ENCODE results near the gene AQP12A.
"Not testable (repeated sequence)": the region's sequence is repeated elsewhere in the genome, so short reads cannot be mapped to it uniquely, and the experiment has no call there.

Gene AQP12A

DNA sequence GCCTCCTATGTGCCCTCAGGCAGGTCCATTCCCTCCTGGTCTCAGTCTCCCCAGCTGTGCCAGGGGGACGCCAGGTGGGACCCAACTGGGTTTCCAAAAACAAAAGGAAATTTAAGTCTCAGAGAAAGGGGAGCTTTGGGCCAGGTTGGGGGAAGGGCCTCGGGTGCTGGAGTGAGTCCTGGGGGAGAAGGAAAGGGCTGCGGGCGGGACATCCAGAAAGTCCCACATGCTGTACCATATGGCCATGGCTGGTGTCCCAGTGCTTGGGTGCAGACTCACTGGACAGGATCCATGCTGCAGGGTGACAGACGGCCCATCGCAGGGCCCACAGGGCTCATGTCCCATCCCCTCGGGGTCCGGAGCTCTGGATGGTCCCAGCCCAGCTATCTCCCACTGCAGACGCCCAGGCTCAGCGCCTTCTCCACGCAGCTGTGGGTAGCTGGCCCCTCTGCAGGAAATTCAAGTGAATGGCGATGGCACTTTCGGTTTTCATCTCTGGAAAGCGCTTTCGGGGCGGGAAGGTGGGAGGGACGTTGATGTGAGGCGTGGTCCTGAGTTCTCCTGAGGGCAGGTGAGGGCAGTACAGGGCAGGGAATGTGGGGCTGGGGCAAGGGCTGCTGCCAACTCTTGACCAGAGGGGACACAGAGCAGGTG is 1.1 kb upstream of the AQP12A start:
- DNase-seq = not testable (repeated sequence)

DNA sequence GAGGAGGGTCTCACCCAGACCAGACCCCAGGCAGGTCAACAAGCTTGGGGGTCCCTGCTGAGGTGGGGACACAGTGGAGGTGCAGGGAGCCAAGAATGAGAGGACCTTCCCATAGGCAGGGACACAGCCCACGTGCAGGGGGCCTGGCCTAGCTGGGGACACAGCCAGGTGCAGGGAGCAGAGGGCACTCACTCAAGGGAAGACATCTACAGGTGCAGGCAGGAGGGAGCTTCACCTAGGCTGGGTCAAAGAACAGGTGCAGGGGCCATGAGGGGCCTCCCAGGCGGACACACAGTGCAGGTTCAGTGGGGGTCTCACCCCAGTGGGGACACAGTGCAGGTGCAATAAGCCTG is 615 bp upstream of the AQP12A start:
- DNase-seq = not testable (repeated sequence)

DNA sequence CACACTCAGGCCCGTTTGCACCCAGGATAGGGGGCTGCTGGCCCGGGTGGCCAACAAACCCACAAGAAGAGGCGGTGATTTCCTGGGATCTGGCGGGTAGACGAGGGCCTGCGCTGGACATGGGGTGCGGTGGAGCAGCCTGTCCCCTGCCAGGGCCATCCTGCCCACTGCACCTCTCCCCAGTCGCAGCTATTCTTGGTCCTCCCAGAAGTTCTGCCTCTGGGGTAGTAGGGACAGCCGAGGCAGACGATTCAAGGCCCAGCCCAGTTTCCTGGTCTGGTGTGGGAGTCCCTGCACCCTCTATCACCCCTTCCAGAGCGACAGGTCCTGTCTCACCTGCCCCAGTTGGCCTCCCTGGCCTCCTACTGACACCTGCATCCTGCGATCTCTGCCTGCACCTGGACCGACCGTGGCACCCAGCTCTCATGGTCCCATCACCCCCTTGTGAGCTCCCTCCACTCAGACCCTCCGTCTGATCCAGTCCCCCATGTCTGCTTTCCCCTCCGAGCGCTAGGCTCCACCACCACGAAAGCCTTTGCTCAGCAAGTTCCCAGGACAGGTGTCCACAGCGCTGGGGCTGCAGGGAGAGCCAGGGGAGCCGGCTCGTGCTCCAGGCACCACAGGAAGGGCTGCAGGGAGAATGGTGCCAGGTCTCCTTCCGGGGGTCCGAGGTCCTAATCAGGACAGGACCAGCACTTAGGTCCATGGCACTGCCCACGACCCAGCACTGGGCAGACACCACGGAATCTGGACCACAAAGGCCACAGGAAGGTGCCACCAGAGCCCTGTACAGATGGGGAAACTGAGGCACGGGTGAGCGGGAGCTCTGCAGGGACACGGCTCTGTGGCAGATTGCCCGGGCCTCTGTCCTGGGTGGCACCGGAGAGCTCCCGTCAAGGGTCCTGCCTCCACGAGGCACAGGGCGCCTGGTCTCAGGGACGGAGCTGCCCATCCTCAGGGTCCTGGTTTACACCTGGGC is 1.2 kb downstream of the AQP12A start:
- DNase-seq = not testable (repeated sequence)

DNA sequence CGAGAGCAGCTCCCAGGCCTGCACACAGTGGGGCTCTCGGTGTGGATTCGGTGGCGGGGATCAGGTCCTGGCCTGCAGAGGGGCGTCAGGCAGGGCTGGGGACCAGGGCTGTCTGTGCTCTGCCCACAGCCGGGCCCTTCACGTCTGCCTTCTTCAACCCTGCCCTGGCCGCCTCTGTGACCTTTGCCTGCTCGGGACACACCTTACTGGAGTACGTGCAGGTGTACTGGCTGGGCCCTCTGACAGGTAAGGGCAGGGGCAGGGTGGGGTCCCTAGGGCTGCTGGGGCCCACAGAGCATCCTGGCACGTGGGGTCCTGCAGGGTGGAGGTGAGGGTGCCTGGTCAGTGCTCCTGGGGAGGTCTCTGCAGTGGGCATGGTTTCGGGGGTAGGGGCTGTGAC is 2.6 kb downstream of the AQP12A start:
- not testable (repeated sequence) for DNase-seq

DNA sequence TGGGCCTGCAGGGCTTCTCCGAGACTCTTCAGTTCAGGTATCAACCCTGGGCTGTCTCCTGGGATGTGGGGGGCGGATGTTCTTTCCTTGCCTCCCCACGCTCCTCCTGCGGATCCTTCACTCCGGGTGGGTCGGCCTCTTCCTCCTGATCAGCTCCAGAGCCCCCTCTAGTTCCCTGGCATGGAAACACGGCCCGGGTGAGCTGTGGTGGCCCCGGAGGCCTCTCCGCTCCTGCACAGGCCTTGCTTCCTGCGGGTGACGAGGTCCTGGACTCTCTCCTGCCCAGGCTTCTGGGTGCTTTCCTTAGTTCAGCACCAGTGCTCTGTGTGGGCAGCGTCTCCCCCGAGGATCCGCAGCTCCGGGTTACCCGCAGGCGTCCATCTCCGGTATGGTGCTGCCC is 3.9 kb downstream of the AQP12A start:
- DNase-seq = not testable (repeated sequence)

- not testable (repeated sequence) for DNase-seq
These were observed 4.8 kb downstream of the AQP12A start for GRCh38 chr2:240696469-240696868.

DNA sequence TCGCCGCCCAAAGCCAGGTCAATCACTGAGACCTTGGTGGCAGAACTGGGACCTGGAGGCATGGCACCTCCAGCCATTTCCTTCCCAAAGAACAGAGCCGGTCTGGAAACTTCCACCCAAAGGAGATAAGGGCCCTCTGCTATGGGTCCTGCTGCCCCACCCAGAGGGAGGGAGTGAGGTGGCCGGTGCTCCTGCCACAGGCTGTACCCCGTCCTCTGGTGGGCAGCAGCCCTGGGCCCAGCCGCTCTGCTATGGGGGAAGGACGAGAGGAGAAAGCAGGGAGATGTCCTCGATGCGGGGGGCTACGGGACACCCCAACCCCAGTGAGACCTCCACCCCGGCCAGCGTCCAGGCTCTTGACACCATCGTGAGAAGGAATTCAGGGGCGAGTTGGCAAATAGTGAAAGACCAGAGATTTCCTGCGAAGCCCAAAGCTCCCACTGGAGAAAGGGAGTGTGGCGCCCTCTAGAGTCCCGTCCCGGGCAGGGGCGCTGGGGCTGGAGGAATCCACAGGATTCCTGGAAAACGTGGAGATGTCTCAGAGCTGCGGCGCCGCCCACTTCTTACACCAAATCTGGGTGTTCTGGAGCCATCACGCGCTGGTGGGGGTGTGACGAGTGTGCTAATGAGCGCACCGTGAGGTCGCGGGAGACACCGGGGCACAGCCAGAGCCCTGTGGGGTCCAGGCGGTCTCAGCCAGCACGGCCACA is 7.3 kb downstream of the AQP12A start:
- not testable (repeated sequence) for DNase-seq

- DNase-seq = not testable (repeated sequence)
These were observed 8.2 kb downstream of the AQP12A start for GRCh38 chr2:240699835-240700234.

DNA sequence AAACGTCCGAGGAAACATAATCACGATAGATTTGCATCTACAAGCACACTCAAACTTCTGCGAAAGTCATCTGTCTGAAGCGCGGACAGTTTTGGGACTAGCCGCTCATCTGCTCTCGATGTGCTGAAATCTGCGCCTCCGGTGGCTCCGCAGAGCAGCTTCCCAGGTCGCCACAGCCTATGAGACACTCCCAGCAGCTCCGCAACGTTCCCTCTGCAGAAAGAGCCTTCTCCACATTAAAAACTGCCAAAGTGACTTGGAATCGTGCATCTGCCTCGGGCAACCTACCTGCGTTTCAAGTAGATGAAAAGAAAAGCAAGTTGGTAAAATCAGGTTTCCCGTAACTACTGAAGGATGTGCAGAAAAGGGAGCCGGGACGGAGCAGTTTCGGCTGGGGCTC is 8.9 kb downstream of the AQP12A start:
- DNase-seq = not testable (repeated sequence)

DNA sequence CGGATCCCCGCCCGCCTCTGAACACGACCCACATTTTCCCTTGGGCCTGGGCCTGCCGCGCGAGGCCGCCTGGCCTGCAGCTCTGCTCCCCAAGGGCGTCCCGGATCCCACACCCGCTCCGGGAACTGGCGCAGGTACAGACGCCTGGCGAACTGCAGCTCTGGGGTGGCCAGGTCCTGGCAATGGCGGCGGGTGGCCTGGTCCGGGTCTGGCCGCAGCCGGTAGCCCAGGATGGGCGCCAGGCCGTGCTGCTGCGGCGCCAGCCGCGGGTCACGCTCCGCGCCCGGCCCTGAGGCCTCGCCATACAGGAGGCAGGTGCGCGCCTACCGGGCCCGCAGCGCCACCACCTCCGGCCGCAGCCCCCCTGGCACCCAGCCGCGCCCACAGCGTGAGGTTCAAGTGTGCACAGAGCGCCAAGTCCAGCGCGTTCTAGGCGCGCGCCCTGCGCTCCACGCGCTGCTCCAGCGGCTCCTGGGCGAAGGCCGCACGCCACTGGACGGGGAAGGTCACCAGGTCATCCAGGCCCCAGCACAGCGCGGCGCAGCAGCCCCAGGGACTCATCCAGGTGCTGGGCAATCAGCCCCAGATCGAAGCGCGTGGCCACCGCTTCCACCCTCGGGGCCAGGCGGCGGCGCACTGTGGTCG is 9.5 kb downstream of the AQP12A start:
- no peak for DNase-seq

- no peak for DNase-seq
These were observed 10.3 kb downstream of the AQP12A start for GRCh38 chr2:240701736-240702639.

DNA sequence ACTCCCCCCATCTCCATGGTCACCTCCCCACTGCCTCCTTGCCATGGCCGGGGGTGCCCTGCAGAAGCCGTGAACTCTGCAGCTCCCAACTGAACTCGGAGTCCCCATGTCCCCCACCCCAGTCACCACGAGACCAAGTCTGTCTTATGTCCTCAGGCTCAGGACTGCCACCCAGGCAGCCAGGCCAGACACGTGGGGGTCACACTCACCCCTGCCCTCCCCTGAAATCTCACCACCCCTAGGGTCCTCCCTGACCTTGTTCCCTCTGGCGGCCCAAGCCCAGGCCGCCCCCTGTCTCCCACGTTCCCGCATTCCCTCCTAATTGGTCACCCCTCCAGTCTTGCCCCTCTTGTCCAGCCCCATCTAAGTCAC is 11.0 kb downstream of the AQP12A start:
- DNase-seq = no peak

DNA sequence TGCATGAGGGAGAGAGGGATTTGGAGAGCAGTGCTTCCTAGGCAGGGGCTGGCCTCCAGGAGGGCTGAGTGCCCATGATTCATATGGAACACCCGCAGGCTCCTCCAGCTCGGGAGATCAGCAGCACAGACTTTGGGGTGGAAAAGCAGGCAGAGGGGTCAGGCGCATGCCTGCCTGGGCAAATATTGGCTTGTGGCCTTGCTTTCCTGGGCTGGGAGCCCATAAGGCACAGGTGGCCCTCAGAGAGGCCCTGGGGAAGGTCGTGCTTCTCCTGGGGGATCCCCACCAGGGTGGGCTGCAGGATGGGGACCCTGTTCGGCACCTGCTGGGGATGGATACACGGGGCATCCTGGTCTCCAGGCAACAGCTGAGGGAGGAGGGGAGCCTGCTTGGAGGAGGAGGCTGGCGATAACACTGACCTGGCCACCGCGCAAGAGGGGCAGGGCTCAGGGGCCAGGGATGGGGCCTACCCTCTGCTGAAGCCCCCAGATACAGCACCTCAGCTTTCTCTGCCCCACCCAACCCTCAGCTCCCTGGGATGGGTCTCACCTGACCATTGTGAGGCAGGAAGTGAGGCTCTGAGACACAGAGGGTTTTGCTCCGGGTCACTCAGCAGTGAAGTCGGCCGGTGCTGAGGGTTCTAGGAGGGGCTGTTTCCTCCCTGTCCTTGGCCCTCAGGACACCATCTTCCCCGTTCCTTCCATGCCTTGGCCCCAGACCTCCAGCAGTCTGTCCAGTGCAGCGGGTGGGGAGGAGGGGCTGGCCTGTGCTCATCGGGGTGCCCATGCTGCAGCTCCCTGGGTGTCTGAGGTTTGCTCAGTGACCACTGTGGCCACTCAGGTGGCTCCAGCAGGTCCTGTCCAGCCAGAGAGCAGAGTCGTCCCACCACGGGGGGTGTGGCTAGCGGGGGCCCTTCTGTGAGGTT is 12.0 kb downstream of the AQP12A start:
- no peak for DNase-seq

- DNase-seq = no peak
These were observed 13.0 kb downstream of the AQP12A start for GRCh38 chr2:240704651-240705050.

DNA sequence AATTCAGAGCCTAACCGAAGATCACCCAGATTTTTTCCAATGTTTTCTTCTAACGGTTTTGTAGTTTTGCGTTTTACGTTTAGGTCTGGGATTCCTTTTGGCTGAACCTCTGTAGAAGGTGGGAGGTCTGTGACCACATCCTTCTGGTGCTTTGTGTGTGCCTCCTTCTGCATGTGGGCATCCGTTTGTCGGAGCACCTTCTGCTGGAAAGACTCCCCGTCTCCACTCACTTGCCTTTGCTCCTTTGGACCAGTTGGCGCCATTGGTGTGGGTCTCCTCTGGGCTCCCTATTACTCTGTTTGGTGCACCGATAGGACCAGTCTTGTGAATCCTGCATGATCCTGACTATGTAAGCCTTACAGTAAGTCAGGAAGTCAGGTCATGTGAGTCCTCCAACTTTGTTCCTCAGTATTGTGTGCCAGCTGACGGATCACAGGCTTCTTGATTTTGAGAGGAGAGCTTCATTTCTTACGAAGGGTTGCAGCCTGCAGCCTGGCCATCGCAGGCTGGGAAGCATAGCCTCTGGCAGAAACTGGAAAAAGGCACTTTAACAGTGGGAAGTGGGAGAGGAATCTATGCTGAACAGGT is 13.6 kb downstream of the AQP12A start:
- peak; percentile 35 for DNase-seq

DNA sequence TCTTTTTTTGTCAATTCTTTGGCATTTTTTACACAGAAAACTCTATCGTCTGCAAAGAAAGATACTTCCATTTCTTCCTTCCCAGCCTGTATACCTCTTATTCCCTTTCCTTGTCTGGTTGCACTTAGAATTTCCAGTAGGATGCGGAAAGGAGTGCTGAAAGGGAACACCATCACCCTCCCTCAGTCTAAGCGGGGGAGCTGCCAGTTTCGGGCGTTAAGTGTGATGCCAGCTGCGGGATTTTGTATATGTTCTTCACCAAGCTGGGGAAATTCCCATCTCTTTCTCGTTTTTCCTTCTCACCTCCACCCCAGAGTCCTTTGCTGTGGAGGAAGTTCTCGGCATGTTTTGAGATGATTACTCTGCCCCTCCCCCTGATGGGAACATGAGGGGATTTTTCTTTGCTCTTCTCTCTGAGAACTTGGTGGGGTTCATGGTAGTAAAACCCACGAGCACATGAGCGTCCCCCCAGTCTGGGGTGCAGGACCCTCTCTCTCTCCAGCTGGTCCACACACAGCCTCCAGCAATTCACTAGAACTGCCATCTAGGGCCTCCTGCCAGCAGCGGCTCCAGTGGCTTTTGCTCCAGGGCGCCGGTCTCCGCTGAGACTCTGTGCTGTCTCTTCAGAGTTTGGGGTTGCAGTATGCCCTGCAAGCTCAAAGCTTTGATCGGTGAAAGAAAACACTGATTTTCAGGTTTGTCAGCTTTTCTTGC is 15.5 kb downstream of the AQP12A start:
- no peak for DNase-seq

DNA sequence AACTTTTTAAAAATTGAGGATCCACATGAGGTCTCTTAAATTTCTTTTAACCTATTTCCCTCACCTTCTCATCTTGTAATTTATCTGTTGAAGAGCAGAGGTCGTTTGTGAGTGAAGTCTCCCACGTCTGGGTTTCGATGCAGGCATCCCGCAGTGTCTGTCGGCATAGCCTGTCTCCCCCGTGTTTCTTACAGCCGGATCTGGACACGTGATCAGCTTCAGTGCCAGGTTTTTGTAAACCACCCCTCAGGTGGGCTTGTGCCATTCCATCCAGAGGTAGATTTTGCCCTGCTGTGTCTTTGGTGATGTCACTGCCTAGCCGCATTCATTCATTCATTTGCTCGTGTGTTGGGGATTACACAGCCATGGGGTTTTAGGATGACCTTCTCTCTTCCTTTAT is 16.2 kb downstream of the AQP12A start:
- DNase-seq = no peak

- no peak for DNase-seq
These were observed 16.8 kb downstream of the AQP12A start for GRCh38 chr2:240708457-240708856.

- DNase-seq = no peak
These were observed 19.6 kb downstream of the AQP12A start for GRCh38 chr2:240711296-240711695.

DNA sequence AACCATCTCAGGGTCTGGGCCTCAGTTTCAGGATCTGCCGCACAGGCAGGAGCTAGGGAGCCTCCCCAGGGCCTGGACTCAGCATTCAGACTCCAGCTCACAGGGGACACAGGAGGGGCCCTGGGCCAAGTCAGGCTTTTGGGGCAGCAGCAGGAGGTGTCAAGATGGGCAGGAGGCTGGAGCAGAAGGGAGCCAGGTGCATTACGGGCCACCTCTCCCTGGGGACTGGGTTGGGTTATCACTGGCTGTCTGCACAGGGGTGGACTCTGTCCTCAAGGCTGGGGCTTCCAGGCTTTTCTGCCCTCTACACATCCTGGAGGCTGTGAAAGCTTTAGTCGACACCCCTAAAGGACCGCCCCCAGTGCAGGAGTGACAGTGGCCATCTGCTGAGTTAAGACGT is 20.0 kb downstream of the AQP12A start:
- no peak for DNase-seq
